Melanocyte of skin (primary cell): ENCODE results near the gene MAMDC4. TPM values are rescaled to one million over a fixed set of nuclear protein-coding genes. Genes with fewer than 3 reads are reported as not detected.

Experiments
- small RNA-seq, 2 donors: library from RNA; depleted of rRNA; stranded (forward); fragments of <200 nt; gene quantifications; one replicate each; pipeline ENCODE3, GENCODE V24; 2012
- total RNA-seq, 2 donors: library from RNA; depleted of rRNA; stranded (reverse); fragments of >200 nt; gene quantifications; 2 replicates each; pipeline ENCODE4 v1.2.3, GENCODE V29; 2012

MAMDC4 gene
- total RNA-seq: under 1 TPM; 0.67 to 0.69 TPM

DNA sequence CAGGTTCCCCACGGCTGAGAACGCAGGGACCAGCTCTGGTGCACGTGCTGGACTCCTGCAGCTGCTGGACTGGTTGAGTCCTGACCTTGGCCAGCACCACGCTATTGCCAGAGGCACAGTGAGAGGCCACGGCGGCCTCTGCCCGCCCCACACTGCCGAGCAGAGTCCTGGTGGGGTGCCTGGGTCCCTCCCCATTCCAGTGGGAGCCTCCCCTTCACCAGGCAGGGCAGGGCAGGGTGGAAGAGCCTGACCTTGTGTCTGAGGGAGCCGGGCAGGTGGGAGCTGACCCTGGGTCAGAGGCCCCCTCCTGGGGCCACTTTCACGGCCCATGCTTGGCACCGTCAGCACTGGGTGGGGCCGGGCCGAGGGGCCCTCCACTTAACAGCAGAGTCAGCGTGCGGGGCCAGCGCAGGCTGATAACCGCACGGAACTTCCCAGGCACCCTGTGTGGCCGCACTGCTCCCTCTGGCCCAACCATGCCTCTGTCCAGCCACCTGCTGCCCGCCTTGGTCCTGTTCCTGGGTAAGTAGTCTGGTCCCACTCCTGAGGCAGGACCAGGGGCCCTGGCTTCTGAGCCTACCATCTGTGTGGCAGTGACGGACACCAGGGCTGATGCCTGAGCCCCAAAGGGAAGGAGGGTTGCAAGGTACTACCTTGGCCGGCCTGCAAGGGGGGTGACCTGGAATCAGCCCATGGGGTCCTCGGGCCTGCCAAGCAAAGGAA lies at the start of gene MAMDC4:
Gene MAMDC4 (plus strand): TSS at position 406 of the 723 bp plus-strand sequence. CDS start 71 bp downstream, at position 477.

DNA sequence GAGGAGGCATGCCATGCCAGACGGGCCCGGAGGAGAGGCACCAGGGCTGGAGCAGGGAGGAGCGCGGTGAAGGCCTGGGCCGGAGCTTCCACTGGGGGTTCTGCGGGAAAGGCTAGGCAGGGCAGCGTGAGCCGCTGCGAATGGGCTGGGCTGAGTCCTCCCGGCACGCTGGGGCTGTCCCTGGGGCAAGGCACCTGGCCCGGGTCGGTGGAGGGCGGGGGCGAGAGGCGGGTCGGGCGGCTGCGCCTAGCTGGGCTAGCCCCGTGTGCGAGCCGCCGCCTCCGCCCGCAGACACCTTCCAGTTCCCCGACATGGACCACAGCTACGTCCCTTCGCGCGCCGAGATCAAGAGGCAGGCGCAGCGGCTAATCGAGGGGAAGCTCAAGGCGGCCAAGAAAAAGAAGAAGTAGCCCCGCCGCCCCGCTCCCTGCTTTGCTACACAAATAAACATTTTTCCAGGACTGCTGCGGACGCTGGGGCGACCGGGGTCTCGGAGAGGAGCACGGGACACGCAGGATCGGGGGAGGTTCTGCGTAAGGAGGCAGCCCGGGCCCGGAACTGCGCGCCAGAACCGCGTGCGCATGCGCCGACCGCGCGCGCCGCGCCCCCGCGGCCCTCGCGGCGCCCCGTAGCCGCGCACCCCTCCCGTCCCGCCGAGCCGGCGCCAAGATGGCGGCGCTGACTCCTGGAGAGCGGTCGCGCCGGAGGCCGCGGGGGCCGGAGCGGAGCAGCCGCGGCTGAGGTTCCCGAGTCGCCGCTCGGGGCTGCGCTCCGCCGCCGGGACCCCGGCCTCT lies 44.7 kb upstream of the MAMDC4 start, which contains the start of gene RABL6:
Gene RABL6 (plus strand): TSS at position 668 of the 794 bp plus-strand sequence. CDS start 249 bp downstream, outside the sequence.

DNA sequence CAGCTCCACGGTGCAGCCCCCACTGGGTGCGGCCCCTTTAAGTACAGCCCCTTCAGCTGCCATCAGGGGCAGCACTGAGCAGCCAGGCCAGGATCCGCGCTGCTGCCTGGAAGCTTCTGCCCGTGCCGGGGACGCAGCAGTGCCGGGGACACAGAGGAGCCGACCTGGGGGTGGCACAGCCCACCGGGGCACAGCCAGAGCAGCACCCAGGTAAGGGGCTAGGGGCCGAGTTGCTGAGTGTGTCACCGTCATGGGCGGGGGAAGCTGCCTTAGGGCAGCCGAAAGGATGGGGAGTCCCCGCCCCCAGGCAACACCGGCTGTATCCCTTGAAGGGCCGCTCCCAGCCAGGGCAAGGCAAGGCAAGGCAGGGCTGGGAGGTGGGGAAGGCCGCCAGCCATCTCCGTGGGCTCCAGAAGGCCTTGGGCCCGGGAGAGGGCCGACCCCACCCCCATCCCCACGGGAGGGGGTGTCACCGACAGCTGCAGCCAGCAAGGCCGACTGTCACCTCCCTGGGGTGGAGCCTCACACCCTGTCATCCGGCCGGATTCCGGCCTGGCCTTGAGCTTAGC lies 9.7 kb upstream of the MAMDC4 start, which contains the start of gene AJM1:
Gene AJM1 (plus strand): TSS at position 99 of the 569 bp plus-strand sequence. CDS start 1,937 bp downstream, outside the sequence.

DNA sequence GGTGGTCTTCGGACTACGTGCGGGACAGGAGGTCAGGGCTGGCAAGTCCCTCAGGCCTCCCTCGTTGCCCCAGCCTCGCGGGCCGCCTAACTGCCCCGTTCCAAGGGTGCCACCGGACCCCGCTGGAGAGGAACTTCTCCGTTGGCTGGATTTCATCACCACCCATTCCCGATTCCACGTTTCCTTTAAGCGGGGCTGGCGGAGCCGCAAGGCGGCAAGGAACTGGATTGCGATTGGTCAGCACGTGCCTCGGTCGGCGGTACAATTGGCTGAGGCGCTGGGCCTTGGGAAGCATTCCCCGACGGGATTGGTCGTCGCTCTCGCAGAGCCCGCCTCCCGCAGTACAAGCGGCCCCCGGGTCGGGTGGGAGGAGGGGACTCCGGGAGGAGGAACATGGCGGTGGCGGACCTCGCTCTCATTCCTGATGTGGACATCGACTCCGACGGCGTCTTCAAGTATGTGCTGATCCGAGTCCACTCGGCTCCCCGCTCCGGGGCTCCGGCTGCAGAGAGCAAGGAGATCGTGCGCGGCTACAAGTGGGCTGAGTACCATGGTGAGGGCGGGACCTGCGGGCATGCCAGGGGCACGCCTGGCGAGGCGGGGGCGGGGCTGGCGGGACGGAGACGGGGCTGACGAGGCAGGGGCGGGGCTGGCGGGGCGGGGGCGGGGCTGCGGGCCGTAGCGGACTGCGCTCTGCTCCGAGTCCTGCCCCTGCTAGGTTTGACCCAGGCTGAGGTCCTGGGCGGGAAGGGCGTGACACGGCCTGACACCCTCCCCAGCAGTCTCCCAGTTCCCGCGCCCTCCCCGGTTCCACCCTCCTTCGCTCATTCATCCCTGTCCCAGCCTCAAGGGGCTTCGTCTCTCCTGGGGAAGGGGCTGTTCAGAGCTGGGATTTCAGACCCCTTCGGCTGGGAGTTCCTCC lies 2.8 kb upstream of the MAMDC4 start, which contains the start of gene PHPT1:
Gene PHPT1 (plus strand): TSS at position 372 of the 922 bp plus-strand sequence. CDS start 22 bp downstream, at position 394.

DNA sequence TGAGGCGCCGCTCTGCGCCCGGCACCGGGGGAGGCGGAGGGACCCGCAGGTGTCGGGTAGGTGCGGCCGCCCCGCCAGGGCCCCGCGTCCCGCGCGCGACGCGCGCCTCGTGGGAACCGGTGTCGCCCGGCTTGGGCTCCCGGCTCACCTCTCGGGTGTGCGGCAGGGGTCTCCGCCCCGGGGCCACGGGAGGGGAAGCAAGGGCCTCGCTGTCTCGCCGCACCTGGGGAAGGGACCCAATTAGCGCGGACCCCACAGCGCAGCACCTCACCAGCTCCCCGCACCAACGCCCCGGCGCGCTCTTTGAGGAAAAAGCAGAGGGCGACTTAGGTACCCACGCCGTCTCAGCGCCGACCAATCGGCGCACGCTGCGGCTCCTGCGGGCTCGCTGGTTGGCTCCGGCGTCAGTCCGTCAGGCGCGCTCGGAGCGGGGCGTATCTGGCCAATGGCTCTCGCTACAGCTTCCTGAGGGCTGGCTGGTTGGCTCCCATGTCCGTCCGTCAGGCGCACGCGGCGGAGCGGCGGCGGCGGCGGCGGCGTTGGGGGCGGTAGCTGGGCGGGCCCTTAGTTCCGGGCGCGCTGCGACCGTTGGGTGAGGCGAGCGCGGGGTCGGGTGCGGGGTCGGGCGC lies 33.9 kb downstream of the MAMDC4 start, which contains the start of gene TRAF2:
Gene TRAF2 (plus strand): TSS at position 567 of the 629 bp plus-strand sequence. CDS start 12,225 bp downstream, outside the sequence.

Small RNA genes within 50 kb of the gene (small RNA-seq; reads per million reads assigned to genes)
- gene MIR4292 (0 reads per million in 2 donors), gene MIR4479 (0.23 to 0.47 reads per million in 2 donors)

Other genes starting within 250 kb of the MAMDC4 start
- 10 to 100 TPM in 1 of 2 donors, 1 to 10 TPM in 1; 5.9 to 18.3 TPM for gene EGFL7, start 189.4 kb upstream of the MAMDC4 start, total RNA-seq
- 10 to 100 TPM; 48.2 to 67.3 TPM for gene AGPAT2, start 164.9 kb upstream of the MAMDC4 start, total RNA-seq
- gene DIPK1B, start 139.8 kb upstream of the MAMDC4 start, total RNA-seq: 10 to 100 TPM in 1 of 2 donors, 1 to 10 TPM in 1; 8.6 to 11.7 TPM
- gene LCN10, start 109.4 kb upstream of the MAMDC4 start, total RNA-seq: not detected
- gene LCN6, start 103.8 kb upstream of the MAMDC4 start, total RNA-seq: not detected
- gene LCN8, start 94.1 kb upstream of the MAMDC4 start, total RNA-seq: not detected
- not detected for gene LCN15, start 87.8 kb upstream of the MAMDC4 start, total RNA-seq
- 10 to 100 TPM; 42.3 to 55.4 TPM for gene TMEM141, start 61.0 kb upstream of the MAMDC4 start, total RNA-seq
- gene CCDC183, start 56.0 kb upstream of the MAMDC4 start, total RNA-seq: under 1 TPM; 0.67 to 0.69 TPM
- gene RABL6, start 44.4 kb upstream of the MAMDC4 start, total RNA-seq: 100 to 1,000 TPM in 1 of 2 donors, 10 to 100 TPM in 1; 84.3 to 100 TPM
- gene AJM1, start 9.9 kb upstream of the MAMDC4 start, total RNA-seq: under 1 TPM; 0.33 to 0.34 TPM
- 10 to 100 TPM; 40.0 to 51.6 TPM for gene PHPT1, start 2.9 kb upstream of the MAMDC4 start, total RNA-seq
- gene EDF1, start 14.0 kb downstream of the MAMDC4 start, total RNA-seq: 100 to 1,000 TPM; 181 to 217 TPM
- gene TRAF2, start 34.2 kb downstream of the MAMDC4 start, total RNA-seq: 10 to 100 TPM; 18.9 to 27.3 TPM
- 100 to 1,000 TPM; 140 to 142 TPM for gene FBXW5, start 92.4 kb downstream of the MAMDC4 start, total RNA-seq
- gene C8G, start 92.9 kb downstream of the MAMDC4 start, total RNA-seq: under 1 TPM in 1 of 2 donors, not detected in 1; under 0.01 TPM
- not detected for gene LCN12, start 99.9 kb downstream of the MAMDC4 start, total RNA-seq
- gene PTGDS, start 125.2 kb downstream of the MAMDC4 start, total RNA-seq: not detected
- not detected for gene LCNL1, start 130.6 kb downstream of the MAMDC4 start, total RNA-seq
- gene PAXX, start 140.1 kb downstream of the MAMDC4 start, total RNA-seq: 10 to 100 TPM; 15.1 to 20.6 TPM
- gene CLIC3, start 144.2 kb downstream of the MAMDC4 start, total RNA-seq: not detected
- 10 to 100 TPM in 1 of 2 donors, 1 to 10 TPM in 1; 6.0 to 15.5 TPM for gene ABCA2, start 175.9 kb downstream of the MAMDC4 start, total RNA-seq
- gene FUT7, start 179.7 kb downstream of the MAMDC4 start, total RNA-seq: not detected
- 1 to 10 TPM; 4.8 to 5.7 TPM for gene NPDC1, start 193.8 kb downstream of the MAMDC4 start, total RNA-seq
- gene ENTPD2, start 201.7 kb downstream of the MAMDC4 start, total RNA-seq: not detected
- gene SAPCD2, start 218.2 kb downstream of the MAMDC4 start, total RNA-seq: 10 to 100 TPM in 1 of 2 donors, 1 to 10 TPM in 1; 5.5 to 12.0 TPM
- 10 to 100 TPM; 27.0 to 34.4 TPM for gene UAP1L1, start 225.2 kb downstream of the MAMDC4 start, total RNA-seq
- gene MAN1B1, start 234.6 kb downstream of the MAMDC4 start, total RNA-seq: 10 to 100 TPM; 44.3 to 55.7 TPM